ENCODE measurements around the gene DSP.

The DSP gene

DNA sequence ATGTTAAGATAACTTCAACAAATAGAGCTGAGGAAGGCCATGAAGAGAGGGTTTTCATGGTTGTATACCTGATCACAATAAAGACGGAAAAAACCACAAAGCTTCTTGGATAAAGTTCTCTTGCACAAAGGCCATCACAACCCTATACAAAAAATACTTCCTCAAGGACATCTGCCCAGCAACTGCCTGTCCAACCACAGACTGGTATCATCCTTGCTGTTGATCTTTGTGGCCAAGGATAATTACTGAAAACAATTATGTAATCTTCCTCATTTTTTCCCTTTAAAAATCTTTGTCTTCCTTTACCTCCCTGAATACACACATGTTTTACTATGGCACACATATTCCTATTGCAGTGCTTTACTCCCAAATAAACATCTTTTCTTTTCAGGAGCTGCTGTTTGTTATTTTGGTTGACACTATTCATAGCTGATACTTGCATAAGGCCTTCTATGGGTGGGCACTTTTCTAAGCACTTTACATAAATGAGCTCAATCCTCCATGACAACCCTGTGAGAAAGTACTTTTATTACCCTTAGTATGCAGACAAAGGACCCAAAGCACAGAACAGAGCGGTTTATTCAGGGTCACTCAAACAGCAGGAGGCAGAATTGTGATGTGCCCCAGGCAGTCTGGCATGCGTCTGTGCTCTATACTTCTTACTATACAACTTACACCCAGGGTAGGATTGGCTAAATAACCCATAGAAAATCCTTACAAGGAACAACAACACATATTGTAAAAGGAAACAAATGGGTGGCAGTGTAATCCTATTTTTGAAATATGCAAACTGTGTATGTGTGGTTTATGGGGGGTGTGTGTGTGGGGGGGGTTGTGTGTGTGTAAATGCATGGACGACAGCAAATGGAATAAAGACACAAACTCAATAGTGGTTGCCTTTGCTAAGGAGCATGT, 83.6 kb downstream of the DSP start:
- H3K4me3 ChIP-seq (ENCODE audit: low read depth, low read length) = no peak overlapping the region
- no peaks in the 10 kb centered on the region for H3K36me3 ChIP-seq (ENCODE audit: control insufficient read depth, insufficient read depth, low read length)
- H3K9me3 ChIP-seq (ENCODE audit: control insufficient read depth, insufficient read depth, low read length) = no peaks in the 10 kb centered on the region
- H3K27me3 ChIP-seq (ENCODE audit: control insufficient read depth, insufficient read depth, low read length) = no peaks in the 10 kb centered on the region
- H3K9ac ChIP-seq (ENCODE audit: low read depth, low read length) = no peak overlapping the region
- H3K4me1 ChIP-seq (ENCODE audit: control insufficient read depth, insufficient read depth, low read length) = peaks cover 3% of the 10 kb centered on the region

DNA sequence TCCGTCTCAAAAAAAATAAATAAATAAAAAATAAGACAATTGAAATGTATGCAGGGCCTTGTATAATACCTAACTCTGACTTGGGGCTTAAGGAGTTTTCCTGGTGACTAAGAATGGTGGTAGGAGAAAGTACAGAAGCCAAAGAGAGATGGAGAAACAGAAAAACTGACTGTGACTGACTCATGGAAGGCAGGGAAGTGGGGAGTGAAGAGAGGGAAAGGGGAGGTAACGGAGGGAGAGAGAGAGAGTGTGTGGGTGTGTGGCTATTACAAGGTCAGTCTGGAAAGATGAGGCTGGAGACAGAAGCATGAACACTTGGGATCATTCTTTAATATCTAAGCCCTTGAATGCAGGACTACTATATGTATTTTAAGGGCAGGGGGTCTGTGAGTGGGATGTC, 87.0 kb downstream of the DSP start:
- Histone ChIP-seq H3K27me3 (ENCODE audit: control insufficient read depth, insufficient read depth, low read length) (no peaks in the 10 kb centered on the region), H3K9me3 (ENCODE audit: control insufficient read depth, insufficient read depth, low read length) (no peaks in the 10 kb centered on the region), H3K4me1 (ENCODE audit: control insufficient read depth, insufficient read depth, low read length) (peaks cover 3% of the 10 kb centered on the region), H3K4me3 (ENCODE audit: low read depth, low read length) (no peak overlapping the region), H3K9ac (ENCODE audit: low read depth, low read length) (no peak overlapping the region), H3K36me3 (ENCODE audit: control insufficient read depth, insufficient read depth, low read length) (no peaks in the 10 kb centered on the region)

- no peaks in the 10 kb centered on the region for H3K36me3 ChIP-seq (ENCODE audit: control insufficient read depth, insufficient read depth, low read length)
- peaks cover 3% of the 10 kb centered on the region for H3K4me1 ChIP-seq (ENCODE audit: control insufficient read depth, insufficient read depth, low read length)
- H3K9ac ChIP-seq (ENCODE audit: low read depth, low read length) = no peak overlapping the region
- no peak overlapping the region for H3K4me3 ChIP-seq (ENCODE audit: low read depth, low read length)
- H3K9me3 ChIP-seq (ENCODE audit: control insufficient read depth, insufficient read depth, low read length) = no peaks in the 10 kb centered on the region
- H3K27me3 ChIP-seq (ENCODE audit: control insufficient read depth, insufficient read depth, low read length) = no peaks in the 10 kb centered on the region
These were observed 87.4 kb downstream of the DSP start for GRCh38 chr6:7628909-7629308.

DNA sequence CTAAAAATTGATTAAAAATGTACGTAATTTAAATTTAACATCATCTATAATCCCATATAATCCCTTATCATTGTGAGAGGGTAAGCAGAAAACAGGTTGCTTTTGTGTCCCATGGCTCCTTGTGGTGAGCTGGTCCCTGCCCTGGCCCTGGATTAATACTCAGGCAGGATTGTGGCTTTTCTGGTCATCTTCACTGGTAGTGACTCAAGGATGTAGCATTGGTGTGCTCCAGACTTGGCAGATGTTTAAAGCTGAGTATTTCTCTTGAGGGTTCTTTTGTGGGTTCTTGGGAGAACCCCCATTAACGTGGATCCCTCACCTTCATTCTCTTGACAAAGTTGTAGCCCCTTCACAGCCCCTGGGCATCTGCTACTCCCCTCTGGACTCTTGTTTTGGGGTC, 87.8 kb downstream of the DSP start:
- Histone ChIP-seq H3K4me3 (ENCODE audit: low read depth, low read length) (no peak overlapping the region), H3K9me3 (ENCODE audit: control insufficient read depth, insufficient read depth, low read length) (no peaks in the 10 kb centered on the region)

DNA sequence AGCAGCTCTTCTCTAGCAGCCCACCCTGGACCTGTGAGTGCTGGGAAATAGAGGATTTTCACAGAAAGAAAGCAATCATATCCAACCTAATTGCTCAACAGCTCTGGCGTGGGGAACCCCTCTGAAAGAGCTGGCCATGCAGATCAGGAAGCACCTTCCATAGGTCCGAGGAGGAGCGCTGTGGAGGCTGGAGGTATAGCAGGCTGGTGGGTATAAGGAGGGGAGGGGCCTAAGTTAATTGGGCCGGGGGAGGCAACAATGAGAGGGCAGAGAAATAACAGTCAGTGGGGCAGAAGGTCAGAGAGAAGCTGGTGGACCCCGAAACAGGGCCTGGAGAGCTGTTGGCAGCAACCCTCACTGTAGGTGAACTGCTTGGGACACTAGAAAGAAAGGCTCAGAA, 89.3 kb downstream of the DSP start:
- Histone ChIP-seq H3K36me3 (ENCODE audit: control insufficient read depth, insufficient read depth, low read length) (no peaks in the 10 kb centered on the region), H3K27me3 (ENCODE audit: control insufficient read depth, insufficient read depth, low read length) (no peaks in the 10 kb centered on the region), H3K9me3 (ENCODE audit: control insufficient read depth, insufficient read depth, low read length) (no peaks in the 10 kb centered on the region), H3K4me1 (ENCODE audit: control insufficient read depth, insufficient read depth, low read length) (no peaks in the 10 kb centered on the region), H3K4me3 (ENCODE audit: low read depth, low read length) (no peak overlapping the region), H3K9ac (ENCODE audit: low read depth, low read length) (no peak overlapping the region)

More for the DNA sequence above, 87.8 kb downstream of the DSP start:
- Histone ChIP-seq H3K27me3 (ENCODE audit: control insufficient read depth, insufficient read depth, low read length) (no peaks in the 10 kb centered on the region), H3K36me3 (ENCODE audit: control insufficient read depth, insufficient read depth, low read length) (no peaks in the 10 kb centered on the region), H3K4me1 (ENCODE audit: control insufficient read depth, insufficient read depth, low read length) (peaks cover 3% of the 10 kb centered on the region), H3K9ac (ENCODE audit: low read depth, low read length) (no peak overlapping the region)

- no peak overlapping the region for H3K4me3 ChIP-seq (ENCODE audit: low read depth, low read length)
- no peak overlapping the region for H3K9ac ChIP-seq (ENCODE audit: low read depth, low read length)
- no peaks in the 10 kb centered on the region for H3K27me3 ChIP-seq (ENCODE audit: control insufficient read depth, insufficient read depth, low read length)
- no peaks in the 10 kb centered on the region for H3K36me3 ChIP-seq (ENCODE audit: control insufficient read depth, insufficient read depth, low read length)
- H3K4me1 ChIP-seq (ENCODE audit: control insufficient read depth, insufficient read depth, low read length) = no peaks in the 10 kb centered on the region
- H3K9me3 ChIP-seq (ENCODE audit: control insufficient read depth, insufficient read depth, low read length) = no peaks in the 10 kb centered on the region
These were observed 90.0 kb downstream of the DSP start for GRCh38 chr6:7631466-7631865.

- no peaks in the 10 kb centered on the region for H3K9me3 ChIP-seq (ENCODE audit: control insufficient read depth, insufficient read depth, low read length)
- H3K27me3 ChIP-seq (ENCODE audit: control insufficient read depth, insufficient read depth, low read length) = no peaks in the 10 kb centered on the region
- H3K4me1 ChIP-seq (ENCODE audit: control insufficient read depth, insufficient read depth, low read length) = no peaks in the 10 kb centered on the region
- no peaks in the 10 kb centered on the region for H3K36me3 ChIP-seq (ENCODE audit: control insufficient read depth, insufficient read depth, low read length)
- no peak overlapping the region for H3K4me3 ChIP-seq (ENCODE audit: low read depth, low read length)
- no peak overlapping the region for H3K9ac ChIP-seq (ENCODE audit: low read depth, low read length)
These were observed 91.2 kb downstream of the DSP start for GRCh38 chr6:7632501-7633290.

DNA sequence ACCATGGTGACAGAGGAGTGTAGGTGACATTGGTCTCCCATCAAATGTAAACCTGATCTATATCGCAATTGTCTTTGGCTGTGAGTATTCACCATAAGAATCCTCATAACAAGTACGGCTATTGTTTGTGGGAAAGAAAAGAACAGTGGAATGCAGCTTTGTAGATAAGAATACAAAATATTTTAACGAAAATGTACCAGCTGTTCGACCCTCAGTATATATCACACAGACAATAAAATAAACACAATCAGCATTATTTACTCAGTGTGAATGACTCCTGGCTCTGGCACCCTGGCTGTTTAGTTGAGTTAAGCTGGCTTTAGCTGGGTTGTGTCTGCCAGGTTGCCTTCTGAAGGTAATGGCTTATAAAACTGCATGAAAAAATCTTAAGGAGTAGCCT, 91.9 kb downstream of the DSP start:
- Histone ChIP-seq H3K4me3 (ENCODE audit: low read depth, low read length) (no peak overlapping the region), H3K9ac (ENCODE audit: low read depth, low read length) (no peak overlapping the region), H3K27me3 (ENCODE audit: control insufficient read depth, insufficient read depth, low read length) (no peaks in the 10 kb centered on the region), H3K9me3 (ENCODE audit: control insufficient read depth, insufficient read depth, low read length) (no peaks in the 10 kb centered on the region), H3K4me1 (ENCODE audit: control insufficient read depth, insufficient read depth, low read length) (no peaks in the 10 kb centered on the region), H3K36me3 (ENCODE audit: control insufficient read depth, insufficient read depth, low read length) (no peaks in the 10 kb centered on the region)

DNA sequence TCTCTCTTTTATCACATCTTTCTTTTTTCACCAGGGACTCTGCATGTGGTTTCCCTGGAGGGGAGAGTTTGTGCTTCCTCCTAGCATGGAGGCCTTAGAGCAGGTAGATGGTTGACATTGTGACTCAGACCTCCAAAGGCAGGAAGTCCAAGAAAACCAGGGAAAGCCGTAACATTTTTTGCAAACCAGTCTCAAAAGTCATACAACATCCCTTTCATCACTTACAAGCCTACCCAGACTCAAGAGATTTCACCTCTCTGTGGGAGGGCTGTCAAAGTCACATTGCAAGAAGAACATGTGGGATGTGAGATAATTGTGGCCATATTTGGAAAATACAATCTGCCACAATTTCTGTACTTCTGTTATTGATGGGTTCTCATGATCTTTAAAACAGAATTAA, 94.7 kb downstream of the DSP start:
- Histone ChIP-seq H3K9ac (ENCODE audit: low read depth, low read length) (no peak overlapping the region), H3K9me3 (ENCODE audit: control insufficient read depth, insufficient read depth, low read length) (no peaks in the 10 kb centered on the region), H3K4me3 (ENCODE audit: low read depth, low read length) (no peak overlapping the region), H3K36me3 (ENCODE audit: control insufficient read depth, insufficient read depth, low read length) (no peaks in the 10 kb centered on the region), H3K27me3 (ENCODE audit: control insufficient read depth, insufficient read depth, low read length) (no peaks in the 10 kb centered on the region), H3K4me1 (ENCODE audit: control insufficient read depth, insufficient read depth, low read length) (no peaks in the 10 kb centered on the region)
